Measurements from ENCODE around the gene NISCH. TPM values are rescaled to one million over a fixed set of nuclear protein-coding genes. Genes with fewer than 3 reads are reported as not detected.

Gene NISCH
- total and polyA plus RNA-seq, 2 experiments from 2014 or later = 18.4 to 76.4 TPM

GRCh38 chr3:52489453-52489852, 34.0 kb downstream of the NISCH start (continued):
- no peak for TF ChIP-seq POLR2AphosphoS5 (IDR thresholded peaks at IDR 0.05; ENCODE audit: low read depth)
- TF ChIP-seq EZH2 (IDR thresholded peaks at IDR 0.05; ENCODE audit: low read depth, unreplicated experiment) = no peak
- no peak for TF ChIP-seq ZNF114 (CRISPR knock-in tag; IDR thresholded peaks at IDR 0.05)
- no peak for TF ChIP-seq CTCF (conservative IDR thresholded peaks at IDR 0.05; ENCODE audit: low read depth in 2 of 2)
- no peak for TF ChIP-seq REST (IDR thresholded peaks at IDR 0.05; ENCODE audit: unreplicated experiment)
- TF ChIP-seq EZH2phosphoT487 (IDR thresholded peaks at IDR 0.05; ENCODE audit: unreplicated experiment) = no peak
- no peak for TF ChIP-seq JUNB (IDR thresholded peaks at IDR 0.05; ENCODE audit: unreplicated experiment)
- TF ChIP-seq ETS1 (IDR thresholded peaks at IDR 0.05) = no peak
- no peak for TF ChIP-seq CREB1 (CRISPR knock-in tag; IDR thresholded peaks at IDR 0.05; ENCODE audit: low read depth)
- TF ChIP-seq ZNF331 (CRISPR knock-in tag; IDR thresholded peaks at IDR 0.05; ENCODE audit: low read depth) = no peak

- peaks cover 48% of the 10 kb centered on the region for H3K36me3 Mint-ChIP-seq (ENCODE audit: low read depth)
- Histone ChIP-seq H3K27ac (ENCODE audit: low read depth) (no peak overlapping the region), H3K79me2 (replicated peaks; ENCODE audit: insufficient read depth) (no peaks in the 10 kb centered on the region), H3K36me3 (ENCODE audit: insufficient read depth) (0 out of 2 replicates have a peak, but pooled peaks cover 4% of the 10 kb centered on the region), H3K4me1 (ENCODE audit: insufficient read depth) (no peaks in the 10 kb centered on the region), H3K27me3 (ENCODE audit: insufficient read depth) (no peaks in the 10 kb centered on the region), H3K4me2 (no peak overlapping the region), H4K20me1 (replicated peaks; ENCODE audit: insufficient read depth) (no peaks in the 10 kb centered on the region), H3F3A (replicated peaks; ENCODE audit: low read depth) (no peaks in the 10 kb centered on the region), H2AFZ (no peak overlapping the region), H3K9me2 (ENCODE audit: insufficient read depth) (no peaks in the 10 kb centered on the region), H3K4me3 (no peak overlapping the region)
- H3K9me3 Mint-ChIP-seq = no peaks in the 10 kb centered on the region
- ATAC-seq = no peak
- H3K27ac Mint-ChIP-seq = no peak overlapping the region
- TF ChIP-seq EZH2phosphoT487 (IDR thresholded peaks at IDR 0.05; ENCODE audit: unreplicated experiment) (no peak), NANOG (IDR thresholded peaks at IDR 0.05; ENCODE audit: borderline replicate concordance) (no peak), ETS1 (IDR thresholded peaks at IDR 0.05) (no peak)
- no peak overlapping the region for H3K4me3 Mint-ChIP-seq
- DNase-seq (ENCODE audit: low spot score) = no peak
- peaks cover 8% of the 10 kb centered on the region; the same call in 2 of the 3 replicates for H3K4me1 Mint-ChIP-seq
- peaks cover 16% of the 10 kb centered on the region for H3K27me3 Mint-ChIP-seq (ENCODE audit: insufficient read depth, low read depth, poor library complexity)
Observed at GRCh38 chr3:52490035-52490938, 34.9 kb downstream of the NISCH start.

Measured in GM23338 (cell line).